Endothelial cell of umbilical vein (primary cell): ENCODE data around the gene ERBB4. TPM values are rescaled to one million over a fixed set of nuclear protein-coding genes. Genes with fewer than 3 reads are reported as not detected.

Experiments
- BruUV-seq: library from RNA; stranded (reverse); fragments of 400-500 nt; replicated peaks from 2 replicates; lab custom pipeline; 2021; lab: Mats Ljungman, UMichigan
- CTCF ChIA-PET: fragments of 300-600, 350-600 bp; sonication (Branson Sonifier 250); formaldehyde crosslinking; loops from one replicate; lab custom pipeline; 2021; ENCODE audit warnings: antibody characterized with exemption, inconsistent platforms; lab: Charles Lee
- POLR2A ChIA-PET: fragments of 300-600, 350-600 bp; sonication (Branson Sonifier 250); formaldehyde crosslinking; loops from one replicate; lab custom pipeline; 2021; ENCODE audit warnings: antibody characterized with exemption, inconsistent platforms; lab: Charles Lee
- DNase-seq: peaks from one replicate; pipeline ENCODE4 v3.0.0-alpha.2; 2011; ENCODE audit warnings: low read depth, low spot score
- FAIRE-seq: peaks from 2 replicates; lab custom pipeline; 2011; peaks lifted over from hg19 to GRCh38; lab: Jason Lieb, UNC
- H2AFZ ChIP-seq: 2 replicates; pipeline ENCODE4 v1.6.0; 2012; ENCODE audit warnings: low read depth, low read length, control low read depth, inconsistent platforms
- H3K27ac ChIP-seq: 2 replicates; pipeline ENCODE4 v1.5.1; 2011; ENCODE audit warnings: low read depth, mild to moderate bottlenecking, control low read depth, low read length, moderate library complexity; ENCODE audit not compliant: insufficient read depth
- H3K27me3 ChIP-seq, 2 experiments: 2 replicates each; pipeline versions ENCODE4 v1.6.0 to v1.6.1; 2011; ENCODE audit warnings: low read length in 2 of 2, mixed read lengths in 1 of 2; ENCODE audit not compliant: control insufficient read depth in 2 of 2, insufficient read depth in 2 of 2
- H3K36me3 ChIP-seq, 2 experiments: 2 replicates in 1 of 2; 3 replicates in 1 of 2; pipeline ENCODE4 v1.5.1; 2011; ENCODE audit warnings: low read length in 2 of 2, mild to moderate bottlenecking in 1 of 2, moderate library complexity in 1 of 2; ENCODE audit not compliant: control insufficient read depth in 2 of 2, insufficient read depth in 2 of 2; ENCODE audit errors: extremely low read depth in 1 of 2
- H3K4me1 ChIP-seq: 3 replicates; pipeline ENCODE4 v1.5.1; 2011; ENCODE audit warnings: mild to moderate bottlenecking, low read length; ENCODE audit not compliant: control insufficient read depth, insufficient read depth; ENCODE audit errors: extremely low read depth
- H3K4me2 ChIP-seq: 2 replicates; pipeline ENCODE4 v1.6.1; 2011; ENCODE audit warnings: low read length, control low read depth, mixed read lengths; ENCODE audit not compliant: insufficient read depth
- H3K4me3 ChIP-seq, 3 experiments: fragments of 200-600 bp in 1 of 3; sonication (generic), shearing (Covaris generic) in 1 of 3; replicated peaks in 1 of 3; 2 replicates each; pipeline ENCODE4 v1.5.1; 2011 to 2016; ENCODE audit warnings: control low read depth in 3 of 3, low read length in 3 of 3, mild to moderate bottlenecking in 2 of 3, inconsistent platforms in 1 of 3, low read depth in 1 of 3, moderate library complexity in 1 of 3; ENCODE audit not compliant: insufficient read depth in 1 of 3
- H3K79me2 ChIP-seq: 2 replicates; pipeline ENCODE4 v1.6.0; 2012; ENCODE audit warnings: low read length, inconsistent platforms; ENCODE audit not compliant: control insufficient read depth, insufficient read depth
- H3K9ac ChIP-seq: replicated peaks from 2 replicates; pipeline ENCODE3; 2011; ENCODE audit warnings: low read length, control low read depth; ENCODE audit not compliant: insufficient read depth; ENCODE audit errors: extremely low read depth
- H3K9me1 ChIP-seq: replicated peaks from 3 replicates; pipeline ENCODE4 v1.6.0; 2011; ENCODE audit warnings: mild to moderate bottlenecking, low read length; ENCODE audit not compliant: control insufficient read depth, insufficient read depth; ENCODE audit errors: extremely low read depth
- H3K9me3 ChIP-seq: replicated peaks from 2 replicates; pipeline ENCODE4 v1.5.1; 2012; ENCODE audit warnings: low read length, inconsistent platforms; ENCODE audit not compliant: control insufficient read depth, insufficient read depth
- H4K20me1 ChIP-seq: replicated peaks from 2 replicates; pipeline ENCODE3; 2011; ENCODE audit warnings: mild to moderate bottlenecking, low read length; ENCODE audit not compliant: control insufficient read depth, insufficient read depth; ENCODE audit errors: extremely low read depth
- CTCF ChIP-seq, 2 donors: IDR thresholded peaks; 1 replicate in 1 of 2; 2 replicates in 1 of 2; pipeline ENCODE4 v1.5.1; 2011; ENCODE audit warnings: low read length in 2 of 2, mild to moderate bottlenecking in 2 of 2, moderate library complexity in 2 of 2, control low read depth in 1 of 2, inconsistent platforms in 1 of 2, low read depth in 1 of 2; ENCODE audit not compliant: insufficient read depth in 1 of 2; ENCODE audit errors: extremely low read depth in 1 of 2
- EZH2 ChIP-seq: IDR thresholded peaks from 2 replicates; pipeline ENCODE4 v1.6.1; 2012; ENCODE audit warnings: borderline replicate concordance, low read depth, mild to moderate bottlenecking, moderate library complexity, low read length, inconsistent platforms; ENCODE audit not compliant: severe bottlenecking
- FOS ChIP-seq: IDR thresholded peaks from 2 replicates; pipeline ENCODE4 v1.6.1; 2011; ENCODE audit warnings: mild to moderate bottlenecking, low read length, moderate library complexity, borderline replicate concordance; ENCODE audit not compliant: insufficient read depth
- GATA2 ChIP-seq: IDR thresholded peaks from 2 replicates; pipeline ENCODE4 v1.7.0; 2011; ENCODE audit warnings: low read depth, mild to moderate bottlenecking, moderate library complexity, mixed read lengths, low read length; ENCODE audit not compliant: insufficient read length, insufficient read depth
- JUN ChIP-seq: IDR thresholded peaks from 2 replicates; pipeline ENCODE4 v1.6.1; 2011; ENCODE audit warnings: borderline replicate concordance, low read depth; ENCODE audit not compliant: insufficient read length, insufficient read depth
- MAX ChIP-seq: IDR thresholded peaks from 2 replicates; pipeline ENCODE4 v1.6.1; 2011; ENCODE audit not compliant: insufficient read depth, insufficient read length
- MYC ChIP-seq: IDR thresholded peaks from one replicate; pipeline ENCODE4 v1.6.1; 2011; ENCODE audit warnings: mild to moderate bottlenecking, low read depth, low read length
- POLR2A ChIP-seq: IDR thresholded peaks from 2 replicates; pipeline ENCODE4 v1.6.1; 2012; ENCODE audit warnings: low read depth, mild to moderate bottlenecking, control low read depth, low read length
- POLR2AphosphoS5 ChIP-seq: IDR thresholded peaks from 2 replicates; pipeline ENCODE4 v1.6.1; 2012; ENCODE audit warnings: low read depth, mild to moderate bottlenecking, control low read depth, low read length, moderate library complexity; ENCODE audit not compliant: insufficient read depth
- dilution Hi-C: fragments of 300-500 bp; cut with MboI; formaldehyde crosslinking; loops from one replicate; pipeline ENCODE4 v1.15.0; 2019; ENCODE audit warnings: low sequenced_read_pairs; ENCODE audit not compliant: extremely low pct_ligation_motif_present
- intact Hi-C: fragments of 100-400 bp; cut with micrococcal nuclease; formaldehyde crosslinking; loops from one replicate; pipeline ENCODE4 v1.10.0; 2022
- polyA plus RNA-seq, 4 experiments: library from polyadenylated mRNA; depleted of rRNA in 3 of 4; stranded (reverse) in 3 of 4; unstranded in 1 of 4; fragments of >200 nt; gene quantifications; 2 replicates each; pipeline versions ENCODE4 v1.2.1 to v1.2.3, GENCODE V29; 2011 to 2012; ENCODE audit warnings: missing spikeins in 1 of 4
- total RNA-seq: library from RNA; stranded (reverse); gene quantifications from 2 replicates; pipeline ENCODE4 v1.2.3, GENCODE V29; 2021

Gene ERBB4
- total and polyA plus RNA-seq, 2 donors (not counting 3 experiments of a cell fraction or from before 2014, with no cell fraction given), result 0.01 to 0.27 TPM

- ChIA-PET CTCF (interaction anchor here (0.9 to 2.2 kb wide), 5 partner anchors 9 to 100 kb away, joined by 3 to 7 read pairs (median 5); no protein-coding TSS in a partner anchor), POLR2A (no interaction called here)
- Histone ChIP-seq H3K4me2 (peak overlapping the region; percentile 26), H3K4me3 (no peak overlapping the region), H2AFZ (peak overlapping the region; percentile 11), H3K4me1 (peaks cover 7% of the 10 kb centered on the region), H3K9me3 (no peaks in the 10 kb centered on the region), H3K9me1 (no peaks in the 10 kb centered on the region), H3K9ac (no peak overlapping the region), H3K27me3 (no peaks in the 10 kb centered on the region), H3K79me2 (no peaks in the 10 kb centered on the region), H3K27ac (peak overlapping the region; percentile 22), H4K20me1 (no peaks in the 10 kb centered on the region), H3K36me3 (no peaks in the 10 kb centered on the region)
- no TSS peak for BruUV-seq
- FAIRE-seq (peak; percentile 83), DNase-seq (peak; percentile 90)
- dilution Hi-C loops, result no loop called here
- intact Hi-C loops, result loop anchor here (2.0 to 10.0 kb wide), 2 partner anchors 51 to 227 kb away; no protein-coding TSS in a partner anchor
- no peak for TF ChIP-seq GATA2
- no peak for TF ChIP-seq MAX
- TF ChIP-seq MYC, result no peak
- peak; percentile 67 for TF ChIP-seq JUN
- TF ChIP-seq POLR2A, result no peak
- TF ChIP-seq FOS, result peak; percentile 74
These were observed 556.4 kb downstream of the ERBB4 start for GRCh38 chr2:211982162-211982561.

DNA sequence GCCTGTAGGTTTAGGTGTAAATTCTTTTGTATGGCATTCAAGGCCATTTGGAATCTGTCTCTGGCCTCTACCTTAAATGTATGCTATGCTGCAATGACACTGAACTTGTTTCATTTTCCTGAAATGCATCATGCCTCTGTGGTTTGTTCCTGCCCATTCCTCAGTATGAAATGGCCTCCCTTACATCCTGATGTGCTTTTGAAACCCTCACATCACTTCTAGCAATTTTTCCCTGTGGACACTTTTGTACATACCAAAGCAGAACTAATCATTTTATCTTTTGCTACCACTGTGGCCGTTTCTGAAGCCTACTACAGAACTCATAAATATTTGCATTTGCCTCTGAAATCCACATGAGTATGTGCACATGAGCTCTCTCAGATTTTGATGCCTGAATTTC, 557.2 kb downstream of the ERBB4 start:
- Histone ChIP-seq H3K9ac (peak overlapping the region; percentile 6), H3K4me1 (peaks cover 7% of the 10 kb centered on the region), H3K9me3 (no peaks in the 10 kb centered on the region), H3K36me3 (no peaks in the 10 kb centered on the region), H3K4me3 (no peak overlapping the region), H3K79me2 (no peaks in the 10 kb centered on the region), H3K9me1 (no peaks in the 10 kb centered on the region), H4K20me1 (no peaks in the 10 kb centered on the region), H3K4me2 (no peak overlapping the region), H2AFZ (peak overlapping the region; percentile 67), H3K27me3 (no peaks in the 10 kb centered on the region), H3K27ac (peak overlapping the region; percentile 41)
- dilution Hi-C loops, result no loop called here
- ChIA-PET POLR2A (no interaction called here), CTCF (interaction anchor here (0.9 to 2.2 kb wide), 4 partner anchors 9 to 100 kb away, joined by 3 to 7 read pairs (median 5); no protein-coding TSS in a partner anchor)
- TF ChIP-seq EZH2 (no peak), JUN (no peak), GATA2 (no peak), FOS (no peak), POLR2A (no peak), POLR2AphosphoS5 (no peak), MAX (no peak), CTCF (IDR thresholded peaks at IDR 0.05; ENCODE audit: extremely low read depth in 1 of 2, insufficient read depth in 1 of 2, low read depth in 1 of 2, low read length in 2 of 2) (no peak), MYC (no peak)
- BruUV-seq, result no TSS peak
- intact Hi-C loops, result loop anchor here (10.0 kb wide), 1 partner anchor 227 kb away; no protein-coding TSS in a partner anchor
- peak; percentile 24 for DNase-seq
- FAIRE-seq, result no peak
